CMK (cell line): ENCODE results near the gene COG4.
"Not testable (repeated sequence)": the region's sequence is repeated elsewhere in the genome, so short reads cannot be mapped to it uniquely, and the experiment has no call there.

Experiments
- DNase-seq: peaks from one replicate; pipeline ENCODE4 v3.0.0-alpha.2; 2010; ENCODE audit warnings: low read depth

The COG4 gene

DNA sequence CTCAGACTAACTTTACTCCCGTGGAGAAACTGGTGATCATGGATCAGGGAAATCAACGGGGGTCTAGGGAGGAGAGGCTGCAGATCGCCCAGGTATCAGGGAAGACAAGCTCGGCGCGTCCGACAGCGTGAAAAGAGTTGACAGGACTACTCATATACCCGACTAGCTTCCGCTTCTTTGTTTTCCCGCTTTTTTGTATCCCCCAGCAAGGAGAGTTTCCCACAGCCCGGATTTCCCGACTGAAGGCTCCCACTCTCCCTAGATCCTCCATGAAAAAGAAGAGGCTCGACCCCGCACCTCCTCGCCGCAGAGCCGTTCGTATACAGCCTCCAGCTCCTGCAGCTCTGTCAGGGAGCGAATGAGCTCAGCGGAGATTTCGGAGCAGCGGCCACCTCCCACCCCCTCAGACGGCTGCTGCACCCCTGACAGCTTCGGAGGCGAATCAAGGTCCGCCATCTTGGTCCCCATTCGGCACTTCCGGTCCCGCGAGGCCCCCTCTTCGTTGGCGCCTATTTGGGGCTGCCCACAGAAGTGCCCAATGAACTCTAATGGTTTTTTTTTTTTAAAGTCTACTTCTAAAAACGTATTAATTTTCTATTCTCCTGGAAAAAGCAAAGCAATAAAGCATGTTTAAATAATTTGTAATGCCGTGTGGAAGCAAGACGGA, at the start of gene COG4:
Gene COG4 (minus strand): TSS at position 479 of the 667 bp plus-strand sequence. CDS start 11 bp downstream, at position 468.
- peak; percentile 71 for DNase-seq

GRCh38 chr16:70572926-70573270, 49.5 kb upstream of the COG4 start:
- no peak for DNase-seq

DNA sequence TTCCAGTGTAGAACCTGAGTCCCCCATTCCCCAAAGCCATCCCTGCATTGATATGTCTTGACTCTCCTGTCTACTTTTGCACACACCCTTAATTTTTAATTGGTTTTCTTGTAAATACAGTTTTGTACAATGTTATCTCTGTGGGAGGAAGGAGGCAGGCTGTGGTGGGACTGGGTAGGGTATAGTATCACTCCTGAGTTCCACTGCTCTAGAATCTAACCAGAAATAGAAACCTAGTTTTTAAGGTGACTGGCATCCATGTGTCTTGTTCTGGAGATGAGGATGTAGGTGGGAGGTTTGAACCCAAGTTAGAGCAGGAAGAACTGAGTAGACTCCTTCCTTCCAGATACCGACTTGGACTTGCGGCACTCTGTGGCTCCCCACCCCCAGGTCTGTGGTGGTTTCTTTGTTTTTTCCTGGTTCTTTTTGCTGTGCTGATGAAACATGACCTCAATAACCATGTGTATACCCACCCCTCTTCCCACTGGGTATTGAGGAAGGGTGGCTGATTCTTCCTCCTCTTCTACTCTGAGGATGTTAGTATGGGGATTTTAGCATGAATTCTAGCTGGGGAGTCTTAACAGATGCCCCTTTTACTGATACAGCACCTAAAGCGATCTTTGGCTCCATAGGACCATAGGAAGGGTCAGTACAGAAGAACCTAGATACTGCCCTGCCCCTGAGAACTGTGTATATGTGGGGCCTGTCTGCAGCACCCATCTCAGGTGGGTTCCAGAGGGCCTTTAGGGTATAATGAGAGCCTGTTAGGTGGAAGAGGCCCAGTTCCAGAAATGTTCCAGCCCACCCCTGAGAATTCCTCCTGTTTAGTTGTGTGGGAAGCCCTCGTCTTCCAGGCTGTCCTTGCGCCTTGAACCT, 48.9 kb upstream of the COG4 start:
- DNase-seq: no peak

DNA sequence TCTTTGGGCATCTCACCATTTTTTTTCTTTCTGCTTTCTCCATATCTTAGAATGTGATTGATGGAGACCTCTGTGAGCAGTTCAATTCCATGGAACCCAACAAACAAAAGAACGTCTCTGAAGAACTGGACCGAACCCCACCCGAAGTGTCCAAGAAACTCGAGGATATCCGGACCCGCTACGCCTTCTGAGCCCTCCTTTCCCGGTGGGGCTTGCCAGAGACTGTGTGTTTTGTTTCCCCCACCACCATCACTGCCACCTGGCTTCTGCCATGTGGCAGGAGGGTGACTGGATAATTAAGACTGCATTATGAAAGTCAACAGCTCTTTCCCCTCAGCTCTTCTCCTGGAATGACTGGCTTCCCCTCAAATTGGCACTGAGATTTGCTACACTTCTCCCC, 48.3 kb upstream of the COG4 start:
- DNase-seq: no peak

DNA sequence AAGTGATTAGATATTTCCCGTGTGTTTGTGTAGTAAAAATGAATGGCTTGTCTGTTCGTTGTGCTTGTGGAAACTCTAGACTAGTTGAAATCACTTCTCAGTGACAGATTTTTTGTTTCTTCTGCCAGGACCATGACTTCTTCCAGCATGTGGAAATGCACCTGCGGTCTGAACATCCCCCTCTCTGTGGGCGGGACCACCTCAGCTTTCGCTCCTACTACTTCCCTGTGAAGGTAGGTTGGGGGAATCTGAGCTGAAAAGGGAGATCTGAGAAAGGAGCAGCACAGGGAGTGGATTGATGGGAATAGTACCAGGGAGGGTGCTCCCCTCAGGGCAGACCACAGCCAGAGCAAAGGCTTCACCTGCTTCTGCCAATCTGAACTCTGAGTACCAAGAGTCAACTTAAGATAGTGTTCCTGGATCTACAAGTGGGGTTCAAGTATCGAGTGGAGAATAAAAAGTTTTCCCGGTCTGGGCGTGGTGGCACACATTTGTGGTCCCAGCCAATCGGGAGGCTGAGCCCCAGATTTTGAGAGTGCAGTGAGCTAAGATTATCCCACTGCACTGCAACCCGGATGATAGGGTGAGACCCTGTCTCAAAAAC, 47.7 kb upstream of the COG4 start:
- no peak for DNase-seq

- no peak for DNase-seq
Measured at GRCh38 chr16:70569752-70570151, 46.4 kb upstream of the COG4 start.

DNA sequence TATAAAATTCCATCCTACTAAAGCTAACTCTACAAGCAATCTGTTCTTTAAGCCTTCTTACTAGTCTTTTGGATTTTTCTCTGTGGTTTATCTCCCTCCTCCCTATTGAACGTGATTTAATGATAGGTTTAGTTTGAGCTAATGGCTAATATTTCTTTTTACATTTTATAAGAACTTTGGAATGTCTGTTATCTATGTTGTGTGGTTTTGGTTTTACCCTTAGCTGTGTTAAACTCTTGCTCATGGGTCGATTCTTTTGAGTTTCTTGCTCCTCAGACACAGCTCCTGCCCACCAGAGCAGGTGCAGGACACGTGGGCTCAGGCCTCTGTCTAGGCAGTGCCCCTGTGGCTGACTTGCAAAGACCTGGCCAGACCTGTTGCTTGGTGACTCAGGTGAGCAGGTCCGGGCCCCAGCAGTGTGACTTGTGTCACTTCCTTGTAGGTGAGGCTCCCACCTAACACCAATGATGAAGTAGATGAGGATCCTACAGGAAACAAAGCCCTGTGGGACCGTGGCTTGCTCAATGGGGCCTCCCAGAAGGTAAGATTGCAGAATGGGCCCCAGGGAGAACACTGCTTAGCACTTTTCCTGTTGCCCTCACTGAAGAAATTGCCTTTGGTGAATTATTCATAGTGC, 45.4 kb upstream of the COG4 start:
- DNase-seq: no peak

GRCh38 chr16:70565053-70565452, 41.7 kb upstream of the COG4 start:
- DNase-seq: no peak

DNA sequence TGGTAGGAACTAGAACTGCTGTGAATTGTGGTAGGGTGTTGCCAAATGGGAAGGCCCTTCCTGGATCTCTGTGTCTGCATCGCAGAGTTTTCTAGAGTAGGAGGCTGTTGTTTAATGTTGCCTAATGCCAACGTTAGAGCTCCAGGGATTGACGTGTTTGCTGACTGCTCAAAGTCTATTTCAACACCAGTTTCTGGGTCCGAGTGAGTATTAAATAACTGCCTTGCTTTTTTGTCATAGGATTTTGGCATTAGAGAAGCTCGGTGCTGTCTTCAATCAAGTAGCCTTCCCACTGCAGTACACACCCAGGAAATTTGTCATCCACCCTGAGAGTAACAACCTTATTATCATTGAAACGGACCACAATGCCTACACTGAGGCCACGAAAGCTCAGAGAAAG, 40.3 kb upstream of the COG4 start:
- no peak for DNase-seq

DNA sequence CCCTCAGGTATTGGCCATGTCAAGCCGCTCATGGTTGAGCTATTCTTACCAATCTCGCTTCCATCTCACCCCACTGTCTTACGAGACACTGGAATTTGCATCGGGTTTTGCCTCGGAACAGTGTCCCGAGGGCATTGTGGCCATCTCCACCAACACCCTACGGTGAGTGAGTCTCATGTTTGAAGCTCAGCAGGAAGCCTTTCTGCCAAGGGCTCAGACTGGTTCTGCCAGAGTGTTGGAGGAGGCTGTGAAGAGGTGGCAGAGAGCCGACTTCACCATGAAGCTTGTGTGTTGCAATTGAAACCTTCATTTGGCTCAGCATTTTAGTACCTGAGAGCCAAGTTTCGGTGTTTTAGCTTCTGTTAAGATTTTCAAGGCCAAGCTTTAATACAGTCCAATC, 38.3 kb upstream of the COG4 start:
- DNase-seq: no peak

GRCh38 chr16:70556063-70556462, 32.7 kb upstream of the COG4 start:
- no peak for DNase-seq

GRCh38 chr16:70553645-70554044, 30.3 kb upstream of the COG4 start:
- no peak for DNase-seq

DNA sequence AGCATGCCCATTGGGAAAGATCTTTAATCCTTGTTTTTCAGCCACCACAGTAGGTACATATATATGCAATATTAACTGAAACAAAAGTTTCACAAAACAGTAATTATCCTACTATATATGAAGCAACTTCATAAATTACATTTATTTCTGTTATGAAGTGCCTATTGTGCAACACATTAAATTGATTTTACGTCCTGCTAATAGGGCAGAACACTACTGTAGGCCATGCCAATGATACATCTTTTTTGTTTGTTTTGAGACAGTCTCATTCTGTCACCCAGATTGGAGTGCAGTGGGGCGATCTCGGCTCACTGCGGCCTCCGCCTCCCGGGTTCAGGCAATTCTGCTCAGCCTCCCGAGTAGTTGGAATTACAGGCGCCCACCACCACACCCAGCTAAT, 29.3 kb upstream of the COG4 start:
- no peak for DNase-seq

- DNase-seq: no peak
Measured at GRCh38 chr16:70551788-70552187, 28.4 kb upstream of the COG4 start.

GRCh38 chr16:70550082-70550481, 26.7 kb upstream of the COG4 start:
- no peak for DNase-seq

GRCh38 chr16:70548936-70549335, 25.6 kb upstream of the COG4 start:
- DNase-seq: no peak

DNA sequence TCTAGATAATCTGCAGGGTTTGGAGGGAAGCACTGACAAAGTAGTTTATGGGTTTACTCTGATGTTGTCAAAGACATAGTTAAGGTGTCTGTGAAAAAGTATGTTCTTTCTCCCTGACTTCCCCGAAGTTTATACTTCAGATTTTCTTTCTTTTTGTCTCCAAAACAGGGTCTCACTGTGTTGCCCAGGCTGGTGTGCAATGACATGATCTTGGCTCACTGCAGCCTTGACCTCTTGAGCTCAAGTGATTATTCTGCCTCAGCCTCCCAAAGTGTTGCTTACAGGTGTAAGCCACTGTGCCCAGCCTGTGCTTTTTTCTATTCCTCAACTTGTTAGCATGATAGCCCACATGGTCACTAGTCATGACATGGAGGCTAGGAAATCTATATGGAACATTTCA, 21.2 kb upstream of the COG4 start:
- no peak for DNase-seq

DNA sequence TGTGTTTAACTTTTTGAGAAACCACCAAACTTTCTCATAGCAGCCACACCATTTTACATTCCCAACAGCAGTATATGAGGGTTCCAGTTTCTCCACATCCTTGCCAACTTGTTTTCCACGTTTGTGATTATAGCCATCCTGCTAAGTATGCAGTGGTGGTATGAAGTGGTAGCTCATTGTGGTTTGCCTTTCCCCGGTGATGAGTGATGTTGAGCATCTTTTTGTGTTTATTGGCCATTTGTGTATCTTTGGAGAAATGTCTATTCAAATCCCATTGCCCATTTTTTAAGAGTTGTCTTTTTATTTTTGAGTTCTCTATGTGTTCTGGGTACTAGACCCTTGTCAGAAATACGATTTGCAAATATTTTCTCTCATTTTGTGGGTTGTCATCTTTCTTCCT, 17.6 kb upstream of the COG4 start:
- no peak for DNase-seq

- no peak for DNase-seq
Measured at GRCh38 chr16:70534971-70535370, 11.6 kb upstream of the COG4 start.

- DNase-seq: not testable (repeated sequence)
Measured at GRCh38 chr16:70529954-70530353, 6.6 kb upstream of the COG4 start.

GRCh38 chr16:70529051-70529777, 5.9 kb upstream of the COG4 start:
- DNase-seq: no peak
